GM23338 (cell line): Measurements from ENCODE around the gene BCAM. TPM values are rescaled to one million over a fixed set of nuclear protein-coding genes. Genes with fewer than 3 reads are reported as not detected.

ENCODE experiments used
- ATAC-seq: fragments of 200-7000 bp; cut with Tn5 transposase; 3 replicates; pipeline ENCODE4 v1.9.1; 2020
- DNase-seq: peaks from one replicate; pipeline ENCODE4 v3.0.0-alpha.2; 2015; ENCODE audit warnings: low spot score
- H2AFZ ChIP-seq: fragments of 200-600 bp; sonication (generic); 2 replicates; pipeline ENCODE4 v1.8.0; 2016; ENCODE audit warnings: antibody characterized with exemption, mild to moderate bottlenecking, moderate library complexity
- H3F3A ChIP-seq: fragments of 200-600 bp; sonication (generic); replicated peaks from 2 replicates; pipeline ENCODE4 v1.8.0; 2017; ENCODE audit warnings: antibody characterized with exemption, mixed run types, low read depth
- H3K27ac ChIP-seq: fragments of 200-600 bp; sonication (generic); 2 replicates; pipeline ENCODE4 v1.6.1; 2016; ENCODE audit warnings: low read depth
- H3K27me3 ChIP-seq: fragments of 200-600 bp; sonication (generic); 2 replicates; pipeline ENCODE4 v1.8.0; 2016; ENCODE audit warnings: mild to moderate bottlenecking, mixed run types, moderate library complexity; ENCODE audit not compliant: insufficient read depth
- H3K36me3 ChIP-seq: fragments of 200-600 bp; sonication (generic); 2 replicates; pipeline ENCODE4 v1.8.0; 2016; ENCODE audit warnings: mild to moderate bottlenecking; ENCODE audit not compliant: insufficient read depth
- H3K4me1 ChIP-seq: fragments of 200-600 bp; sonication (generic); 2 replicates; pipeline ENCODE4 v1.8.0; 2016; ENCODE audit warnings: mild to moderate bottlenecking, moderate library complexity; ENCODE audit not compliant: insufficient read depth
- H3K4me2 ChIP-seq: fragments of 200-600 bp; sonication (generic); 2 replicates; pipeline ENCODE4 v1.7.1; 2017; ENCODE audit warnings: mixed run types
- H3K4me3 ChIP-seq: fragments of 200-600 bp; sonication (generic); 2 replicates; pipeline ENCODE4 v1.6.1; 2016; ENCODE audit warnings: mixed run types
- H3K79me2 ChIP-seq: fragments of 200-600 bp; sonication (generic); replicated peaks from 2 replicates; pipeline ENCODE4 v1.8.0; 2017; ENCODE audit warnings: mild to moderate bottlenecking; ENCODE audit not compliant: insufficient read depth
- H3K9me2 ChIP-seq: fragments of 200-600 bp; sonication (generic); 2 replicates; pipeline ENCODE4 v1.8.0; 2017; ENCODE audit not compliant: insufficient read depth
- H4K20me1 ChIP-seq: fragments of 200-600 bp; sonication (generic); replicated peaks from 2 replicates; pipeline ENCODE4 v1.8.0; 2017; ENCODE audit warnings: mild to moderate bottlenecking; ENCODE audit not compliant: insufficient read depth
- H3K27ac Mint-ChIP-seq: 2 replicates; pipeline ENCODE4 v1.8.0; 2020; ENCODE audit warnings: inconsistent platforms, mild to moderate bottlenecking, moderate library complexity, mixed read lengths
- H3K27me3 Mint-ChIP-seq: 3 replicates; pipeline ENCODE4 v1.8.0; 2022; ENCODE audit warnings: low read depth, mild to moderate bottlenecking, moderate library complexity, mixed read lengths, inconsistent platforms; ENCODE audit not compliant: insufficient read depth, poor library complexity
- H3K36me3 Mint-ChIP-seq: 3 replicates; pipeline ENCODE4 v1.8.0; 2021; ENCODE audit warnings: low read depth, mild to moderate bottlenecking, inconsistent platforms, moderate library complexity, mixed read lengths
- H3K4me1 Mint-ChIP-seq: 3 replicates; pipeline ENCODE4 v1.8.0; 2020; ENCODE audit warnings: mild to moderate bottlenecking, inconsistent platforms, mixed read lengths
- H3K4me3 Mint-ChIP-seq: 3 replicates; pipeline ENCODE4 v1.8.0; 2021; ENCODE audit warnings: moderate library complexity, mild to moderate bottlenecking, inconsistent platforms, mixed read lengths
- H3K9me3 Mint-ChIP-seq: 3 replicates; pipeline ENCODE4 v1.8.0; 2020; ENCODE audit warnings: moderate library complexity, mild to moderate bottlenecking, inconsistent platforms, mixed read lengths
- CREB1 ChIP-seq: fragments of 250-450 bp; sonication (Bioruptor Pico); IDR thresholded peaks from 2 replicates; pipeline ENCODE4 v1.5.0; 2020; ENCODE audit warnings: low read depth, mild to moderate bottlenecking, moderate library complexity
- EZH2phosphoT487 ChIP-seq: fragments of 200-600 bp; sonication (generic); IDR thresholded peaks from one replicate; pipeline ENCODE4 v1.8.1; 2018; ENCODE audit warnings: antibody characterized with exemption; ENCODE audit not compliant: unreplicated experiment
- JUNB ChIP-seq: IDR thresholded peaks from one replicate; pipeline ENCODE4 v1.6.1; 2016; ENCODE audit warnings: antibody characterized with exemption; ENCODE audit not compliant: unreplicated experiment
- POLR2AphosphoS5 ChIP-seq: IDR thresholded peaks from 2 replicates; pipeline ENCODE4 v1.6.1; 2016; ENCODE audit warnings: antibody characterized with exemption, low read depth
- REST ChIP-seq: IDR thresholded peaks from one replicate; pipeline ENCODE4 v1.6.1; 2018; ENCODE audit warnings: antibody characterized with exemption; ENCODE audit not compliant: unreplicated experiment
- ZNF114 ChIP-seq: fragments of 250-450 bp; sonication (Bioruptor Pico); IDR thresholded peaks from 2 replicates; pipeline ENCODE4 v1.5.0; 2020; ENCODE audit warnings: mild to moderate bottlenecking, moderate library complexity
- ZNF462 ChIP-seq: fragments of 250-450 bp; sonication (Bioruptor Pico); IDR thresholded peaks from 2 replicates; pipeline ENCODE4 v1.5.0; 2020; ENCODE audit warnings: mild to moderate bottlenecking, moderate library complexity
- polyA plus RNA-seq: library from polyadenylated mRNA; unstranded; fragments of >200 nt; fragmentation: Nextera tagmentation; extraction: Ambion mirVana; gene quantifications from 2 replicates; pipeline ENCODE4 v1.2.1, GENCODE V29; 2016
- total RNA-seq: library from RNA; depleted of rRNA; stranded (reverse); fragments of >200 nt; shearing (Covaris generic); gene quantifications from 2 replicates; pipeline ENCODE4 v1.2.3, GENCODE V29; 2014

BCAM gene
- total and polyA plus RNA-seq, 2 experiments from 2014 or later: 33.3 to 100 TPM

- TF ChIP-seq REST: no peak
Measured at GRCh38 chr19:44840811-44841210, 31.9 kb downstream of the BCAM start (continued).

GRCh38 chr19:44841231-44841630 is 32.3 kb downstream of the BCAM start:
- Mint-ChIP-seq H3K4me3 (no peak overlapping the region), H3K27ac (no peak overlapping the region), H3K4me1 (peaks cover 8% of the 10 kb centered on the region), H3K27me3 (peaks cover 22% of the 10 kb centered on the region), H3K9me3 (peaks cover 3% of the 10 kb centered on the region; the same call in 1 of the 3 replicates), H3K36me3 (peaks cover 2% of the 10 kb centered on the region; the same call in 1 of the 3 replicates)
- Histone ChIP-seq H2AFZ (no peak overlapping the region), H3K27ac (no peak overlapping the region), H3F3A (peaks cover 5% of the 10 kb centered on the region), H3K9me2 (no peaks in the 10 kb centered on the region), H3K79me2 (no peaks in the 10 kb centered on the region), H3K4me1 (0 out of 2 replicates have a peak, but pooled peaks cover 3% of the 10 kb centered on the region), H3K4me2 (no peak overlapping the region), H3K27me3 (peaks cover 32% of the 10 kb centered on the region), H3K36me3 (no peaks in the 10 kb centered on the region), H4K20me1 (no peaks in the 10 kb centered on the region), H3K4me3 (no peak overlapping the region)
- no peak for TF ChIP-seq POLR2AphosphoS5
- no peak for TF ChIP-seq REST
- no peak for TF ChIP-seq JUNB
- no peak for TF ChIP-seq EZH2phosphoT487
- no peak for TF ChIP-seq CREB1 (CRISPR knock-in tag)
- no peak for ATAC-seq
- DNase-seq: no peak

GRCh38 chr19:44845286-44845611 is 36.3 kb downstream of the BCAM start:
- peak overlapping the region; percentile 95 for H3K27ac ChIP-seq
- H3K36me3 ChIP-seq: no peaks in the 10 kb centered on the region
- H3F3A ChIP-seq: peaks cover 22% of the 10 kb centered on the region
- DNase-seq (no peak), ATAC-seq (no peak)
- H3K79me2 ChIP-seq: peaks cover 40% of the 10 kb centered on the region
- Mint-ChIP-seq H3K9me3 (peaks cover 3% of the 10 kb centered on the region; the same call in 2 of the 3 replicates), H3K27ac (peak overlapping the region; percentile 97), H3K4me1 (peaks cover 18% of the 10 kb centered on the region), H3K36me3 (peaks cover 15% of the 10 kb centered on the region; the same call in 2 of the 3 replicates), H3K27me3 (peaks cover 31% of the 10 kb centered on the region), H3K4me3 (peak overlapping the region; percentile 96)
- H4K20me1 ChIP-seq: peaks cover 15% of the 10 kb centered on the region
- peaks cover 13% of the 10 kb centered on the region; the same call in 1 of the 2 replicates for H3K27me3 ChIP-seq
- no peaks in the 10 kb centered on the region for H3K9me2 ChIP-seq
- peak overlapping the region; percentile 97 for H2AFZ ChIP-seq
- H3K4me2 ChIP-seq: peak overlapping the region; percentile 85
- H3K4me3 ChIP-seq: peak overlapping the region; percentile 79
- H3K4me1 ChIP-seq: peaks cover 20% of the 10 kb centered on the region
- TF ChIP-seq EZH2phosphoT487 (no peak), ZNF114 (CRISPR knock-in tag) (no peak), JUNB (no peak), ZNF462 (CRISPR knock-in tag) (no peak)
